Natural killer cell treated with Interleukin-12 subunit alpha and Interleukin-12 subunit beta and Interleukin-15 and Interleukin-18, amount 100 ng/mL, for 72 hours (primary cell): Measurements from ENCODE around the gene TMEM178B. TPM values are rescaled to one million over a fixed set of nuclear protein-coding genes. Genes with fewer than 3 reads are reported as not detected.

Experiments used
- ATAC-seq, 2 donors: fragments of 150-1000 bp; cut with Tn5 transposase in 1 of 2; sonication (Bioruptor Pico), chemical (Tn5 transposase) in 1 of 2; 2 replicates each; pipeline ENCODE4 v1.10.0; 2021
- DNase-seq: peaks from one replicate; pipeline ENCODE4 v3.0.0; 2022; ENCODE audit warnings: low spot score
- H3K27ac Mint-ChIP-seq, 2 donors: 1 replicate in 1 of 2; 2 replicates in 1 of 2; pipeline ENCODE4 v1.8.0; 2022; ENCODE audit warnings: mixed read lengths in 2 of 2, mild to moderate bottlenecking in 1 of 2, moderate library complexity in 1 of 2
- H3K27me3 Mint-ChIP-seq, 2 donors: 1 replicate in 1 of 2; 2 replicates in 1 of 2; pipeline ENCODE4 v1.8.0; 2022; ENCODE audit warnings: mixed read lengths in 2 of 2
- H3K36me3 Mint-ChIP-seq: one replicate; pipeline ENCODE4 v1.8.0; 2022; ENCODE audit warnings: mixed read lengths
- H3K4me1 Mint-ChIP-seq, 2 donors: 1 replicate in 1 of 2; 2 replicates in 1 of 2; pipeline ENCODE4 v1.8.0; 2022; ENCODE audit warnings: low read depth in 2 of 2, mixed read lengths in 2 of 2, mild to moderate bottlenecking in 1 of 2
- H3K4me3 Mint-ChIP-seq: one replicate; pipeline ENCODE4 v1.8.0; 2022; ENCODE audit warnings: mixed read lengths
- H3K9me3 Mint-ChIP-seq: 2 replicates; pipeline ENCODE4 v1.8.0; 2022; ENCODE audit warnings: mixed read lengths
- total RNA-seq, 2 donors: library from RNA; stranded (reverse); gene quantifications; one replicate each; pipeline ENCODE4 v1.2.3, GENCODE V29; 2022

TMEM178B gene
- total RNA-seq, 2 donors from 2014 or later = 8.2 to 9.0 TPM

DNA sequence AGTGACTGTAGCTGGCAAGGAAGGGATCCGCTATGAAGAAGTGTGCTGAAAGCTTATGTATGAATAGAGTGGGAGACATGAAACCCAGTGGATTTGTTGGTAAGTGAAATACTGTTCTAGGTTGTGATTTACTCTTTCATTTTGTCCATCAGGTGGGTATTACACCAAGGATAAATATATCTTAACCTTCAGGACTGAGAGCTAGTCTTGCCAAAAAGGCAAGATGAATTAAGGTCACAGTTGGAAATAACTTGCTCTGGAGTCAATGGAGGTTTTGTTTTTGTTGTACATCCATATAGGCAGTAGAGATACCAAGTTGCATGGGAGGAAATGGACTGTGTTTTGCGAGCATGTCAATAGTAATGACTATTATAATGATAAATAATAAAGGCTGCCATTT lies 190.6 kb downstream of the TMEM178B start:
- Mint-ChIP-seq H3K4me3 (peak overlapping the region; percentile 3), H3K36me3 (peaks cover 8% of the 10 kb centered on the region), H3K9me3 (peaks cover 10% of the 10 kb centered on the region), H3K4me1 (peaks cover 15 to 43% of the 10 kb centered on the region in 2 donors), H3K27ac (peak overlapping the region; percentile 9 to 89), H3K27me3 (peaks cover 2 to 31% of the 10 kb centered on the region in 2 donors)
- ATAC-seq = no peak
- DNase-seq = no peak

DNA sequence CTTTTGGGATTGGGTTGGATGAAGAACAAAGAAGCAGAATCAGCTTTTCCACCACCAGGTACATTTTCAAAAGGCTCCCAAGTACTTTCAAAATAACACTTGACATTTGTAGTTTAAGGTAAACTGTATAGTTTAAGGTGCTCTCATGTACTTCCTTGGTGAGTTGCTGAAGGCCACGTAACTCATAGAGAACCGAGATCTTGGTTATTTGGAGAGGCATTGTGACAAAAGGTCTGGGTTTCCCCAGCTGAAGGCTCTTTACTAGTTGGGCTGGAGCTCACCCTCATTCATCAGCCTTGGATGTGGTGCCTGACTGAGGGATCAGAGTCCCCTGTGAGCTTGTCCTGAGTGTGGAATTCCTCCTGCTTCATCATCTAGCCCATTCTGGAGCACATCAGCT lies 191.8 kb downstream of the TMEM178B start:
- H3K27me3 Mint-ChIP-seq = peaks cover 2 to 23% of the 10 kb centered on the region in 2 donors
- ATAC-seq (no peak), DNase-seq (no peak)
- peaks cover 6% of the 10 kb centered on the region for H3K9me3 Mint-ChIP-seq
- H3K36me3 Mint-ChIP-seq = no peaks in the 10 kb centered on the region
- H3K4me3 Mint-ChIP-seq = peak overlapping the region; percentile 22
- H3K4me1 Mint-ChIP-seq = peaks cover 15 to 43% of the 10 kb centered on the region in 2 donors
- peak overlapping the region in 1 of 2 donors; percentile 52 for H3K27ac Mint-ChIP-seq

GRCh38 chr7:141268614-141269013 lies 194.8 kb downstream of the TMEM178B start:
- Mint-ChIP-seq H3K27me3 (peaks cover 0 to 10% of the 10 kb centered on the region in 2 donors), H3K27ac (no peak overlapping the region), H3K4me3 (no peak overlapping the region), H3K4me1 (peaks cover under 1 to 26% of the 10 kb centered on the region in 2 donors), H3K36me3 (no peaks in the 10 kb centered on the region), H3K9me3 (peaks cover 6% of the 10 kb centered on the region)
- ATAC-seq (no peak), DNase-seq (no peak)

GRCh38 chr7:141271451-141271850 lies 197.6 kb downstream of the TMEM178B start:
- H3K27me3 Mint-ChIP-seq = peaks cover 0 to 5% of the 10 kb centered on the region in 2 donors
- ATAC-seq = peak in 1 of 2 donors; percentile 28
- peaks cover 0 to 7% of the 10 kb centered on the region in 2 donors for H3K4me1 Mint-ChIP-seq
- no peak overlapping the region for H3K27ac Mint-ChIP-seq
- no peaks in the 10 kb centered on the region for H3K36me3 Mint-ChIP-seq
- H3K9me3 Mint-ChIP-seq = no peaks in the 10 kb centered on the region
- DNase-seq = no peak
- H3K4me3 Mint-ChIP-seq = no peak overlapping the region

- ATAC-seq = no peak
- Mint-ChIP-seq H3K4me3 (no peak overlapping the region), H3K27me3 (peaks cover 0 to 5% of the 10 kb centered on the region in 2 donors), H3K9me3 (no peaks in the 10 kb centered on the region), H3K36me3 (no peaks in the 10 kb centered on the region), H3K4me1 (peaks cover 0 to 7% of the 10 kb centered on the region in 2 donors), H3K27ac (no peak overlapping the region)
- no peak for DNase-seq
Measured at GRCh38 chr7:141272417-141272816, 198.6 kb downstream of the TMEM178B start.

DNA sequence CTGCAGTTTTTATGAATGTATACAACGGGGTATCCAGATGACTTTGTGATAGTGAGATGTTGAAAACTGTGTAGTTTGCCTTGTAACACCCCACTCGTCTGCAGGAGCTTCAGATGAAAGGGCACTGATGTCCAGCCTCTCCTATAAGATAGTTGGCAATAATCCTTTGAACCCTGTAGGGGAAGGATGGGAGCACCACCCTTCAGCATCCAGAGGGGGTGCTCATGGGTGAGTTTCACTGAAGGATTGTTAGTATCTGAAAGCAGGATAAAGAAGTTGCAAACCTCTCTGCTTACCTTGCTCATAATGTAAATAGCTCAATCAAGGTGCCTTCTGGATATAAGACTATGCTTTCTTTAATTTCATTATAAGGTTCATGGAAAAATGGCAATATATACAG lies 201.5 kb downstream of the TMEM178B start:
- no peaks in the 10 kb centered on the region for H3K4me1 Mint-ChIP-seq
- H3K9me3 Mint-ChIP-seq = no peaks in the 10 kb centered on the region
- H3K27ac Mint-ChIP-seq = no peak overlapping the region
- H3K27me3 Mint-ChIP-seq = peaks cover 0 to 5% of the 10 kb centered on the region in 2 donors
- H3K36me3 Mint-ChIP-seq = no peaks in the 10 kb centered on the region
- no peak overlapping the region for H3K4me3 Mint-ChIP-seq
- ATAC-seq = no peak
- no peak for DNase-seq

GRCh38 chr7:141276031-141276430 lies 202.2 kb downstream of the TMEM178B start:
- H3K4me3 Mint-ChIP-seq = no peak overlapping the region
- H3K36me3 Mint-ChIP-seq = no peaks in the 10 kb centered on the region
- H3K27me3 Mint-ChIP-seq = peaks cover 1 to 5% of the 10 kb centered on the region in 2 donors
- H3K27ac Mint-ChIP-seq = peak overlapping the region in 1 of 2 donors; percentile 3
- ATAC-seq (no peak), DNase-seq (no peak)
- no peaks in the 10 kb centered on the region for H3K9me3 Mint-ChIP-seq
- H3K4me1 Mint-ChIP-seq = no peaks in the 10 kb centered on the region

DNA sequence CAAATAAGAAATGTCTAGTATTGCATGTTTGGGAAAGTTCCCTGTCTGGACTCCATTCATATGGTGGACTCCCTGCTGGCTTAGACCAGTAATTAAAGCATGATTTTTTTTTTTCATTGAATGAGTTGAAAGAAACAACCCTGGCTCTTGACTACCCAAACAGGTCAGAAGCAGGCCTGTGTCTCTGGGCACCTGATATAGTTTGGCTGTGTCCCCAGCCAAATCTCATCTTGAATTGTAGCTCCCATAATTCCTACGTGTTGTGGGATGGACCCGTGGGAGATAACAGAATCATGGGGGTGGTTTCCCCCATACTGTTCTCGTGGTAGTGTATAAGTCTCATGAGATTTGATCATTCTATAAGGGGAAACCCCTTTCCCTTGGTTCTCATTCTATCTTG lies 206.2 kb downstream of the TMEM178B start:
- Mint-ChIP-seq H3K27me3 (peaks cover 15 to 19% of the 10 kb centered on the region in 2 donors), H3K27ac (peak overlapping the region in 1 of 2 donors; percentile 30), H3K4me1 (peaks cover 3 to 7% of the 10 kb centered on the region in 2 donors), H3K36me3 (no peaks in the 10 kb centered on the region), H3K9me3 (no peaks in the 10 kb centered on the region), H3K4me3 (no peak overlapping the region)
- DNase-seq = no peak
- ATAC-seq = no peak

DNA sequence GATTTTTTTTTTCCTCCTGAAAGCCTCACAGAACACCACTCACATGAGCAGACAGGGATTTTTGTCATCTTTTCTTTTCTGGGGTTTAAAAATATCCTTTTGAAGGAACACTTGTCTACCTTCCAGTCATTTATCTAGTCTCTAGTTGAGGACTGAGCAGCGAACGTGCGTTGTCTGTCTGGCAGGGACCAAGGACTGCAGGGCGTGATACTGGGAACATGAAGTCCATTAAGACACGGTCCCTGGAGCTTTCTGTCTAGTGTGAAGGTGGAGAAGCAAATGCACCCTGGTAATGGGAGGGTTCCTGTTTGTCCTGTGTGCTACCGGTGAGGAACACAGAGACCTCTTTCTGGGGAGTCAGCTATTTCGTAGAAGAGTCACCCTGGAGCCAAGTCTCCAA lies 207.4 kb downstream of the TMEM178B start:
- H3K36me3 Mint-ChIP-seq = no peaks in the 10 kb centered on the region
- peaks cover 10 to 19% of the 10 kb centered on the region in 2 donors for H3K27me3 Mint-ChIP-seq
- H3K27ac Mint-ChIP-seq = no peak overlapping the region
- H3K9me3 Mint-ChIP-seq = no peaks in the 10 kb centered on the region
- no peak for DNase-seq
- no peak overlapping the region for H3K4me3 Mint-ChIP-seq
- peaks cover 3 to 7% of the 10 kb centered on the region in 2 donors for H3K4me1 Mint-ChIP-seq
- no peak for ATAC-seq

- DNase-seq (no peak), ATAC-seq (no peak)
- H3K4me1 Mint-ChIP-seq = peaks cover 3 to 7% of the 10 kb centered on the region in 2 donors
- H3K36me3 Mint-ChIP-seq = no peaks in the 10 kb centered on the region
- H3K4me3 Mint-ChIP-seq = no peak overlapping the region
- no peak overlapping the region for H3K27ac Mint-ChIP-seq
- no peaks in the 10 kb centered on the region for H3K9me3 Mint-ChIP-seq
- H3K27me3 Mint-ChIP-seq = peaks cover 23 to 39% of the 10 kb centered on the region in 2 donors
Measured at GRCh38 chr7:141286522-141286921, 212.7 kb downstream of the TMEM178B start.

DNA sequence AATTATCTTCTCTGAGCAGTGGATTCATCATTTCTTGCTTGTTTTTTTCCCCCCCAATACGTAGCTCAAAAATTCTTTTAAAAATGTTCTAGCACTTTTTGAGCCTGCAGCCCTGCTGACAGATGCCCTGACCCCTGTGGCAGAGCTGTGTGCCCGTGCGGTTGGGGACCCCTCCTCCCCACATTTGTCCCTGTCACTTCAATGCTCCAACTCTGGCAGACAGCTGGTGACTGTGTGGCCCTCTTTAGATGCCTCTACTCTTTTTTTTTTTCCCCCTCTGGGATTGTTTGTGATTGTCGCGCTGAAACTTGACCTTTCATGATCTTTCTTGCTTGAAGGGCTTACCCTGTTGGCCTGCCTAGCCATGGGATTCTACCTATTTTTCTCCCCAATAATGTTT lies 214.1 kb downstream of the TMEM178B start:
- DNase-seq = no peak
- ATAC-seq = no peak
- Mint-ChIP-seq H3K27ac (peak overlapping the region in 1 of 2 donors; percentile 5), H3K9me3 (no peaks in the 10 kb centered on the region), H3K27me3 (peaks cover 23 to 40% of the 10 kb centered on the region in 2 donors), H3K4me1 (peaks cover 7% of the 10 kb centered on the region in 2 donors), H3K36me3 (no peaks in the 10 kb centered on the region), H3K4me3 (no peak overlapping the region)

DNA sequence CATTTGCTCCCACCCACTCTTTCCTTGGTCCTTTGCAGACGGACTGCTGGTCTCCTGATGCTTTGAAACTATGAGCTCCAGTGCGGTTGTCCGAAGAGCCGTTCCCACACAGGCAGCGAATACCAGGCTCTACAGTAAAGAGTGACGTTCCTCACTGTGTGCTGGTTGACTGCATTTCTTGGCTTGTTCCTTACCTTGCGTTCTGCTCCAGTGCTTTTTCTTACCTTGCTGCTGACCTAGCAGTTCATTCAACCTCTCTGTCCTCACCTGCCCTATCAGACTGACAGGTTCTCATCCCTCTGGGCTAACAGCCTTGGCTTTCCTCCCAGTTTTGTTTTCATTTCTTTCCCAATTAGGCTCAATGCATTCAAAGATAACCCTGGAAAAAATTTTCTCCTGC lies 214.8 kb downstream of the TMEM178B start:
- no peaks in the 10 kb centered on the region for H3K9me3 Mint-ChIP-seq

DNA sequence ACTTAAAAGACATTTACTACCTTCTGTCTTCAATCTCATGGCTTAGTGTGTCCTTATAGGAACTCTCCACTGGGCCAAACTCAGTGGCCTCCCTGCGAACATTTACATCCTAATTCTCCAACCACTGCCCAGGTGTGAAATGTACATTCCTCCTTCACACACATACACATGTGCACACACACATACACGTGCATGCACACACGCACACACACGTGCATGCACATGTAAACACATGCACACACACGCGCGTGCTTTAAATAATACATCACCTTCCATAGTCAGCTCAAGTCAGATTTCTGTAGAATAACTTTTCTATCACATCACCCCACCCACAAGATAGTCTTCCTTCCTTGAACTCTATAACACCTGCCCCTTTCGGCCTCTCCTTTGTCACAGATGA lies 216.5 kb downstream of the TMEM178B start:
- H3K9me3 Mint-ChIP-seq = no peaks in the 10 kb centered on the region
- H3K27ac Mint-ChIP-seq = no peak overlapping the region
- ATAC-seq (no peak), DNase-seq (no peak)
- no peak overlapping the region for H3K4me3 Mint-ChIP-seq
- peaks cover 22 to 41% of the 10 kb centered on the region in 2 donors for H3K27me3 Mint-ChIP-seq
- peaks cover 0 to 4% of the 10 kb centered on the region in 2 donors for H3K4me1 Mint-ChIP-seq
- H3K36me3 Mint-ChIP-seq = no peaks in the 10 kb centered on the region

More for the DNA sequence above, 214.8 kb downstream of the TMEM178B start:
- H3K4me1 Mint-ChIP-seq = peaks cover 3 to 7% of the 10 kb centered on the region in 2 donors
- DNase-seq = no peak
- no peak overlapping the region for H3K4me3 Mint-ChIP-seq
- peaks cover 25 to 40% of the 10 kb centered on the region in 2 donors for H3K27me3 Mint-ChIP-seq
- no peaks in the 10 kb centered on the region for H3K36me3 Mint-ChIP-seq
- H3K27ac Mint-ChIP-seq = no peak overlapping the region
- no peak for ATAC-seq

DNA sequence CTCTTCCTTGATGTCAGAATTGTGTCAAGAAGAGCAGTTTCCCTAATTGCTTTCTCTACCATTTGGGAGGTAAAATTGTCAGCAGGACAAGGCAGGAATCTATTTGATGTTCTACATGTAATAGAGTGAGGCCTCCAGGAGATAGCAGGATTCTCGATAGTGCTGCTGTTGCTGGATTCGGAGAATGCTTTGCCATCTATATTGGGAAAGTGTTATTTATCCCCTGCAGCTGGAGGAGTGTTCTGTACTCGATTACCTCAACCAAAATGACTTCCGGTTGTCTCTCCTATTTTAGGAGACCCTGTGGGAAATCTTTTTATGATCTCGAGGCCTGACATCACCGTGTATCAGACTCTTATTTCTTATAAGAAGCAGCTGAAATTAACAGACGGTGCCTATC lies 217.1 kb downstream of the TMEM178B start:
- no peaks in the 10 kb centered on the region for H3K9me3 Mint-ChIP-seq
- DNase-seq (no peak), ATAC-seq (no peak)
- no peak overlapping the region for H3K4me3 Mint-ChIP-seq
- peaks cover 22 to 44% of the 10 kb centered on the region in 2 donors for H3K27me3 Mint-ChIP-seq
- no peak overlapping the region for H3K27ac Mint-ChIP-seq
- peaks cover 0 to 4% of the 10 kb centered on the region in 2 donors for H3K4me1 Mint-ChIP-seq
- no peaks in the 10 kb centered on the region for H3K36me3 Mint-ChIP-seq

GRCh38 chr7:141291541-141291940 lies 217.7 kb downstream of the TMEM178B start:
- peaks cover 22 to 44% of the 10 kb centered on the region in 2 donors for H3K27me3 Mint-ChIP-seq
- peaks cover 0 to 4% of the 10 kb centered on the region in 2 donors for H3K4me1 Mint-ChIP-seq
- no peak for ATAC-seq
- no peaks in the 10 kb centered on the region for H3K36me3 Mint-ChIP-seq
- no peak overlapping the region for H3K4me3 Mint-ChIP-seq
- DNase-seq = no peak
- no peaks in the 10 kb centered on the region for H3K9me3 Mint-ChIP-seq
- H3K27ac Mint-ChIP-seq = peak overlapping the region in 1 of 2 donors; percentile 53
